Stimulated activated CD8-positive, alpha-beta memory T cell treated with anti-CD3 and anti-CD28 coated beads, Interleukin-2, amount 100 ng/mL, for 1 hour (primary cell): ENCODE measurements around the gene TAF12.
"Not testable (repeated sequence)": the region's sequence is repeated elsewhere in the genome, so short reads cannot be mapped to it uniquely, and the experiment has no call there.

ENCODE experiments used
- DNase-seq, 2 donors: peaks; one replicate each; pipeline ENCODE4 v3.0.0-alpha.2; 2020; ENCODE audit warnings: low read depth in 2 of 2

TAF12 gene, protein sequence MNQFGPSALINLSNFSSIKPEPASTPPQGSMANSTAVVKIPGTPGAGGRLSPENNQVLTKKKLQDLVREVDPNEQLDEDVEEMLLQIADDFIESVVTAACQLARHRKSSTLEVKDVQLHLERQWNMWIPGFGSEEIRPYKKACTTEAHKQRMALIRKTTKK

DNA sequence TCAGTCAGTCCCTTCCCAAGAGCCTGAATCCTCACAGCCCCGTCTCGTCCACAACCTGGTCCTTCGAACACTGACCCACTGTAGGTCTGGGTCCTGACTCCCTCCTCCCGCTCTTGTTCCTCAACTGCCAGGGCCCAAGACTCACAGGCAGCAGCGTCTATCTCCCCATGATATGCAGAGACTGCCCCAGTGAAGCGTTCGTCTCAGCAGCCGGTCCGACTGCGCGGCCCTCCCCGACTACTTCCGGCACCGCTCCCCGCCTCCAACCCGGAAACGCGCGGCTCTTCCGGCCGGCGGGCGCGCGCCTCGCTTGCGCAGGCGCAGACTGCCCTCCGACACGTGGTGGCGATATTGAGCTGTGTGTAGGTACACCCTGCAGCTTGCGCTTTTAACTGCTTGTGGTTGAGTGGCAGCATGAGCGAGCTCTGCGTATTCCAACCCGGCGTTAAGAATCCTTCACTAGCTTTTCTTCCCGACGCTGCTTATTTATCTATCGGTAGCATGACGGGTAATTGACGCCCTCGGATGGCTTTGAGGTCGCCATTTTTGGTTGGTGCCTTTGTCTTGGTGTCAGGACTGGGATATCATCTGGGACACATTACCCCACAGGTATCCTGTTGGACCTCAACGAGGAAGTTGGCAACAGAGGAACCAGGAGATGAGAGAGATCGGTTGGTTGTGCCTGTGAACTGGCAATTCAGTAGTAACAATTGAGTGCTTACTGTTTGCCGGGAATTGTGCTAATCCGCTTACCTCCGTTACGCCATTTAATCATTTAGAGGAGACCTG, at the start of gene TAF12:
Gene TAF12, minus strand, starts transcription at position 221 of the 789 bp plus-strand sequence. CDS start 20,986 bp downstream, outside the sequence.
- peak; percentile 86 to 88 for DNase-seq

DNA sequence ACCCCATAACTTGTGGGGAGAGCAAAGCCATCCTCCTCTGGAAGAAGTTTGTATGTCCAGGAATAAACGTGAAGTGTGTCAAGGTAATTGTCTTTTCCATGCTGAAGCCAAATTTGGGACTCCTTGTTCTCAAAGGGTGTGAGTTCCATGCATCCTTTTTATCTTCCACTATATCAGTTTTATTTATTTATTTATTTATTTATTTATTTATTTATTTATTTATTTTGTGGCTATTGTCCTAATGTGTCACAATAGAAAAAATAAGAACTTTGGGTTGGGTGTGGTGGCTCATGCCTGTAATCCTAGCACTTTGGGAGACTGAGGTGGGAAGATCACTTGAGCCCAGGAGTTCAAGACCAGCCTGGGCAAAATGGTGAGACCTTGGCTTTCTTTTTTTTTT, 48.8 kb upstream of the TAF12 start:
- not testable (repeated sequence) for DNase-seq

DNA sequence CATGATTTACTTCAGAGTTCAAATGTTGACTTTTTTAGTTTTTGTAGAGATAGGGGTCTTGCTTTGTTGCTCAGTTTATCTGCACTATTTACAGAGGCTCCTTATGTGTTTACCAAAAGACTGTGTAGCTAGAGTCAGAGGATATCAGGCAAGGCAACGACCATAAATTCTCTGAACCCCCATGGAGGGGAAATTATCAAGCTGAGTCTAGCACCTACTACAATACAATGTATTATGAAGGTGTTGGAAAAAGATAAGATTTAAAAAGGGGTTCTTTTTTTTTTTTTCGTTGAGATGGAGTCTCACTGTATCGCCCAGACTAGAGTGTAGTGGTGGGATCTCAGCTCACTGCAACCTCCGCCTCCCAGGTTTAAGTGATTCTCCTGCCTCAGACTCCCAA, 42.1 kb upstream of the TAF12 start:
- no peak for DNase-seq

DNA sequence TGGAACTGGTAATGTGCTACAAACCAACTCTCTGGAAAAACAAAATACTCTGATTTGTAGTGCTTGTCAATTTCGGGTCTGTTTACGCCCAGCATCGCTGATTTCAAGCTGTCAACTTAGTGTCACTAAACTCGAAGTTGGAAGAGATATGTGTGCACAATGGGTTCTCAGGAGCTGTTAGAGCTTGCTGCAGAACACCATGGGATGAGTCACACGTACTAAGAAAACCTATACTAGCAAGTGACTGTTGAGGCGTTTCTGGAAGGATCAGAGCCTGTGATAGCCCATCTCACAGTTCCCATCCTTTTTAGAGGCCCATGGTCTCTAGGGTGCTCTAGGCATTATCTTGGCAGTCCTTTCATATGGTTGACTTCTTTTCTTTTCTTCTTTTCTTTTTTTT, 40.0 kb upstream of the TAF12 start:
- no peak for DNase-seq

DNA sequence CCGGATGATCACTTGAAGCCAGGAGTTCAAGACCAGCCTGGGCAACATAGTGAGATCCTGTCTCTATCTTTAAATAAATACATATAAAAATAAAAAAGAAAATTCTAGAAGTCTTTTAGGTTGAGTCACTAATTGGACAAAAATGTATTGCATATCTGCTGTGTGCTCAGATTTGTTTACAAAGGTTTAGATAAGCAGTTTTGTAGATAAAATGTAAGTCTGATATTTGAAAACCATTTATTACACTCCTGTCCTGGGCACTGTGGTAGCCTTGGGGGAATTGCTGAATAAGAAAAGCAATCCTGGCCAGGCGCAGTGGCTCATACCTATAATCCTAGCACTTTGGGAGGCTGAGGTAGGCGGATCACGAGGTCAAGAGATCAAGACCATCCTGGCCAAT, 37.3 kb upstream of the TAF12 start:
- DNase-seq = no peak

DNA sequence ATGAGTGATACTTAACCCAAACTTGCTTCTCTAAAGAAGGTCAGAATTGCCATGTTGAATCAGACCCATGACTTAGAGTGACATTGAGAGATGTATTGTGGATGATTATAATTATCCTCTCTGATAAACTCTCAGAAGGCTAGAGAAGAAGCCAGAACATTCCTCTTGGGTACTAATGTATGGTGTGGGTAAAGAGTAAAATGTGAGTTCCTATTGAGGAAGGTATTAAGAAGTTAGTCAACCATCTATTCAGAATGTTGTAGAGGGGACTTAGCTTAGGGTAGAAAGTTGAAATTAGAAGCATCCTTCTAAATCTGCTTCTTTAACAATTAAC, 33.0 kb upstream of the TAF12 start:
- DNase-seq = no peak

DNA sequence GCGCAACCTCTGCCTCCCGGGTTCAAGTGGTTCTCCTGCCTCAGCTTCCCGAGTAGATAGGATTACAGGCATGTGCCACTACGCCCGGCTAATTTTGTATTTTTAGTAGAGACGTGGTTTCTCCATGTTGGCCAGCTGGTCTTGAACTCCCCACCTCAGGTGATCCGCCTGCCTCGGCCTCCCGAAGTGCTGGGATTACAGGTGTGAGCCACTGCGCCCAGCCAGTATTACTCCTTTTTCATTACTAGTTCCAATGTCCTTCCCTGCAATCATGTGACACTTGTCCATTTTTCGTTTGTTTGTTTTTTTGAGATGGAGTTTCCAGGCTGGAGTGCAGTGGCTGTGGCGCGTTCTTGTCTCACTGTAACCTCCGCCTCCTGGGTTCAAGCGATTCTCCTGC, 30.1 kb upstream of the TAF12 start:
- not testable (repeated sequence) for DNase-seq

DNA sequence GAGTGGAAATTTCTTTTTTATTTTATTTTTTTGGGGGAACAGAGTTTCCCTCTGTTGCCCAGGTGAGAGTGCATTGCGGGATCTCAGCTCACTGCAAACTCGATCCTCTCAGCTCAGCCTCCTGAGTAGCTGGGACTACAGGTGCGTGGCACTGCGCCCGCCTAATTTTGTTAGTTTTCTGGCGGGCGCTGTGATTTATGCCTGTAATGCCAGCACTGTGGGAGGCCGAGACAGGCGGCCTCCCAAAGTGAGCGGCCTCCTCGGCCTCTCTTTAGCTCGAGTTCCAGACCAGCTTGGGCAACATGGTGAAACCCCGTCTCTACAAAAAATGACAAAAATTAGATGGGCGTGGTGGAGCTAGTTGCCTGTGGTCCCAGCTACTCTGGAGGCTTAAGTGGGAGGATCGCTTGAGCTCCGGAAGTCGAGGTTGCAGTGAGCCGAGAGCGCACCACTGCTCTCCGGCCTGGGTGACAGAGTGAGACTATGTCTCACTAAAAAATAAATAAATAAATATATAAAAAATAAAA, 28.4 kb upstream of the TAF12 start:
- no peak for DNase-seq

DNA sequence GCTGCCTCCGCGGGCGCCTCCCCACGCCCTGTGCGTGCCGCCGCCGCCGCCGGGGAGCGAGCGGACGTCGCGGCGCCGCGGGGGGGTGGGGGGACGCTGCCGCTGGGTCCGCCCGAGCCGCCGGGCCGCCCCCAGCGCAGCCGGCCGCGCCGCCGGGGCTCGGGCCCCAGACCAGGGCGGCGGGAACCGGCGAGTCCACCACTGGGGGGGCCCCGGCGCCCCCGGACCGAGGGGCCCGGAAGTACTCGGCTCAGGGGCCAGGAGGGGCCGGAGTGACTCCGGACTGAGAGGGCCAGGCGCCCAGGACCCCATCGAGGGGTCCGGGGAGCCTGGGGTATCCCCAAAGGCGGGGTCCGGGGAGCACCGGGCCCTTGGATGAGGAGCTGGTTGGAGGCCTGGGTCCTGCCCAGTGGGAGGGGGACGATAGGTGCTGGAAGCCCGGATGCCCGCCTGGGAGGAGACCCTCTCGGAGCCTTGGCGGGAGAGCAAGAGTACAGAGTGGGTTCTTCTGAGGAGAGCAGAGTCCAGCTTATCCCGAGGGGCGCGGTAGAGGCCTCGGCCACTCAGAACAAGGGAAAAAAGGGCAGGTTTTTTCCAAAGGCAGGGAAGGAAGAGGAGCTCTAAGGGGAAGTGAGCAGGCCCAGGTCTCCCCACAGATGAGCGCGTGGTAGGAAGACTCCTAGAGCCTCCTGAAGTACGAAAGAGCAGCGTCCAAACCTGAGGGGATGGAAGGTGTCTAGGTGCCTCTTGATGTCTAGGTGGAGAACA, 26.3 kb upstream of the TAF12 start:
- DNase-seq = peak; percentile 12 to 31

DNA sequence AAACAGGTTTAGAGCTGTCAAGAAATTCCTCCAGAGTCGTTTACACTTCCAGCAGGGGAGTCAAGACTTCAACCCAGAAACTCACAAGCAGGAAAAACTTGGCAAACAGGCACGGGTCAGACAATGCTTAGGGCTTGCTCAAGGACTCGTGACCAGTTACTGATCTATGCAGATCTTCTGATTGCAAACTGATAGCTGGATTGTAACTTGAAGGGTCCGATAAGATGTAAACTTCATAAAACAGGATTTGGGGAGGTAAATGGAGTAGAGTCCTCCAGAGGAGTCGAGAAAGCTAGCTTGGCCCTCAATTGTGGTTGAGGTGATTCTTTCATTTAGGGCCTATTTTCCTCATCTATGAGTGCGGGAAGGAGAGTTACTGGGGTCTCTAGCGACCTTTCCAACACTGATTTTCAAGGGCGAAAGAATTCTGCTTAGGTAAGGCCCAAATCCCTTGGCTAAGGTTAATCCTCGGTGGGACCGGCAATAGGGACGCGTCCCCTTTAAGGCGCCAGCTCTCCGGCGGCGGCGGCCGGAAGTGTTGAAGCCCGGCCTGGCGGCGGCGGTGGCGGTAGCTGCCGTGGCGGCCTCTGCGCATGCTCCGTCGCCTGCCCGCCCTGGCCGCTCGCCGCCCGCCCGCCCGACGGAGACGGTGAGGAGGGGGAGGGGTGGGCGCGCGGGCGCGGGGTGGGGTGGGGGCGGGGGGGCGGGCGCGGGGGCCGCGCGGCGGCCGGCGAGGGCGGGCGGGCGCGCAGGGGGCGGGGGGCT, 25.5 kb upstream of the TAF12 start, which contains the start of gene GMEB1:
Gene GMEB1, plus strand, starts transcription at position 594 of the 765 bp plus-strand sequence. CDS start 14,829 bp downstream, outside the sequence.
- peak; percentile 64 to 80 for DNase-seq

DNA sequence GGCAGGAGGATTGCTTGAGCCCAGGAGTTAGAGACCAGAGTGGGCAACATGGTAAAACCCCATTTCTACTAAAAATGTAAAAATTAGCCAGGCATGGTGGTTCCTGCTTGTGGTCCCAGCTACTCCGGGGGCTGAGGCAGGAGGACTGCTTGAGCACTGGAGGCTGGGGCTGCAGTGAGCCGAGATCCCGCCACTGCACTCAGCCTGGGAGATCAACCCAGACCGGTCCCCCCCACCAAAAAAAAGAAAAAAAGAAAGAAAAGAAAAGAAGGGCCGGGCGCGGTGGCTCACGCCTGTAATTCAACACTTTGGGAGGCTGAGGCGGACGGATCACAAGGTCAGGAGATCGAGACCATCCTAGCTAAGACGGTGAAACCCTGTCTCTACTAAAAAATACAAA, 23.9 kb upstream of the TAF12 start:
- DNase-seq = no peak

DNA sequence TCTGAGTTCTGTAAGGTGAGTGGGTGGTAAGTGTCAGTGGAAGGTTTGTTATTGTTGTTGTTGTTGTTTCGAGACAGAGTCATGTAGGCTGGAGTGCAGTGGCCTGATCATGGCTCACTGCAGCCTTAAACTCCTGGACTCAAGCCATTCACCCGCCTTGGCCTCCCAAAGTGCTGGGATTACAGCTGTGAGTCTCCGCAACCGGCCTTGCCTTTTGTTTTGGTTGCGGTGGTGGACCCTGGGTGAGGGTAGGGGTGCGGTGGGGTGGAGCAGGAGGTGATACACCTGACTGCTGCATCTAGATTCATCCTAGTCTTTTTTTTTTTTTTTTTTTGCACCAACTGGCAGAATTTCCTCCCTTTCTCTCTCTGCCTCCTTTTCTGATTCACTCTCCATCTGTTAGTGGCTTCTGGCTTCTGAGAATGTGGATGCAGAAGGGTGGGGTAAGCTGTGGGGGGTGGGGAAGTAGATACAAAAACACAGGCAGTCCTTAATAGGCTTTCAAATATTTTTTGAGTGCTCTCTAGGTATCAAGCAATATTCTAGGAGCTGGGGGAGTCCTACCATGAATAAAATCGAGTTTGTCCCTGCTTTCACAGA, 21.1 kb upstream of the TAF12 start:
- no peak for DNase-seq

DNA sequence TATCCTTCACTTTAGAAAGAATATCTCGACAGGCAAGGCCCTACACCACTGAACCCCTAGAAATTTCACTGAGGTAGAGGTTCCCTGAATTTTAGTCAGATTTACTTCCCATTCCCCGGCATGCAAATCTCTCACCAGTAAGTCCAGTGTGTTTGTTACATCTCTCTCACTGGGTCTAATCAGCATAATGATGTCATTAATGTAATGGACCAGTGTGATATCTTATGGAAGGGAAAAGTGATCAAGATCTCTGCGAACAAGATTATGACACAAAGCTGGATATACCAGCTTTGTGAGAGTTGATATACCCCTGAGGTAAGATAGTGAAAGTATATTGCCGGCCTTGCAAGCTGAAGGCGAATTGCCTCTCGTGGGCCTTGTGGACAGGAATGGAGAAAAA, 13.5 kb upstream of the TAF12 start:
- no peak for DNase-seq

DNA sequence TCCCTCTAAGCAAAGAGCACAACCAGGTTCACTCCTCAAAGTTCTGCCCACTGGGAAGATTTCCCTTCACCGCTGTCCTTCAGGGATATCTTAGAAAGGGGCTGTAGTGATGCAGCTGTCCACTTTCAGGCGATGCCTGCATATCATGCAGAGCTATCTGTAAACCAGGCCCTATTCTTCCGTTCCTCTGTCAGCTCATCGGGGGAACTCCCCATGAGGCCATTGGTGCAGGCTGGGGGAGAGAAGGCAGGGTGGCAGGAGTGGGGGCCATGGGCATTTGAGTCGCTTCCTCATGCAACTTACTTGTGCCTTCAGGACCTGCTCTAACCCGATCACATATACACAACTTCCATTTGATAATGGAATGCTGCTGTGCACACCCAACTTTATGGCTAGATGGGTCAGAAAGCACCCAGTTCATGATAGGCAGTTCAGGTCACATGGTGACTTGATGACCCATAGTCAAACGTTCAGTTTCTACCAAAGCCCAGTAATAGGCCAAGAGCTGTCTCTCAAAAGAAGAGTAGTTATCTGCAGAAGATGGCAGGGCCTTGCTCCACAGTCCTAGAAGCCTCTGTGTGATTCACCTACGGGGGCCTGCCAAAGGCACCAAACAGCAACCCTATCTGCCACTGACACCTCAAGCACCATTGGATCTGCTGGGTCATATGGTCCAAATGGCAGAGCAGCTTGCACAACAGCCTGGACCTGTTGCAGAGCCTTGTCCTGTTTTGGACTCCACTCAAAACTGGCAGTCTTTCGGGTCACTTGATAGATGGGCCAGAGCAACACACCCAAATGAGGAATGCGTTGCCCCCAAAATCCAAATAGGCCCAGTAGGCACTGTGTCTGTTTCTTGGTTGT, 12.8 kb upstream of the TAF12 start:
- DNase-seq = not testable (repeated sequence)

DNA sequence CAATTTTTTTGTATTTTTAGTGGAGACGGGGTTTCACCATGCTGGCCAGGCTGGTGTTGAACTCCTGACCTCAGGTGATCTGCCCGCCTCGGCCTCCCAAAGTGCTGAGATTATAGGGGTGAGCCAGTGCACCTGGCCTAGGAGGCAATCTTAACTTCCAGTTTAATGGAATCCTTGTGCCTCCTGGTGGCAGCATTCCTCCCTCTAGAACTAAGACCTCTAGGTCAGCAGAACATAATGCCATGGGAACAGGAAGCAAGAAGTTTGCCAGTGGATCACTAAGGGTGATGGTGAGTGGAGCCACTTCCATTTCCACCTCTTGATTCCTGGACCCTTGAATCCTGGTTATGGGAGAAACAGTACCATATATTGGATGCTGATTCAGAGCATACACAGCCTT, 11.0 kb upstream of the TAF12 start:
- DNase-seq = not testable (repeated sequence)

DNA sequence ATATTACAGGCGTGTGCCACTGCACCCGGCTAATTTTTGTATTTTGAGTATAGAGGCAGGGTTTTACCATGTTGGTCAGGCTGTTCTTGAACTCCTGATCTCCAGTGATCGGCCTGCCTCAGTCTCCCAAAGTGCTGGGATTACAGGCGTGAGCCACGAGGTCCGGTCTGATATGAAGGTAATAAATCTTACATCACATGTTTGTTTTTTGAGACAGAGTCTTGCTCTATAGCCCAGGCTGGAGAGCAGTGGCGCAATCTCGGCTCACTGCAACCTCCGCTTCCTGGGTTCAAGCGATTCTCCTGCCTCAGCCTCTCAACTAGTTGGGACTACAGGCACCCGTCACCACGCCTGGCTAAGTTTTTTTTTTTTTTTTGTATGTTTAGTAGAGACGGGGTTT, 10.2 kb upstream of the TAF12 start:
- DNase-seq = not testable (repeated sequence)

DNA sequence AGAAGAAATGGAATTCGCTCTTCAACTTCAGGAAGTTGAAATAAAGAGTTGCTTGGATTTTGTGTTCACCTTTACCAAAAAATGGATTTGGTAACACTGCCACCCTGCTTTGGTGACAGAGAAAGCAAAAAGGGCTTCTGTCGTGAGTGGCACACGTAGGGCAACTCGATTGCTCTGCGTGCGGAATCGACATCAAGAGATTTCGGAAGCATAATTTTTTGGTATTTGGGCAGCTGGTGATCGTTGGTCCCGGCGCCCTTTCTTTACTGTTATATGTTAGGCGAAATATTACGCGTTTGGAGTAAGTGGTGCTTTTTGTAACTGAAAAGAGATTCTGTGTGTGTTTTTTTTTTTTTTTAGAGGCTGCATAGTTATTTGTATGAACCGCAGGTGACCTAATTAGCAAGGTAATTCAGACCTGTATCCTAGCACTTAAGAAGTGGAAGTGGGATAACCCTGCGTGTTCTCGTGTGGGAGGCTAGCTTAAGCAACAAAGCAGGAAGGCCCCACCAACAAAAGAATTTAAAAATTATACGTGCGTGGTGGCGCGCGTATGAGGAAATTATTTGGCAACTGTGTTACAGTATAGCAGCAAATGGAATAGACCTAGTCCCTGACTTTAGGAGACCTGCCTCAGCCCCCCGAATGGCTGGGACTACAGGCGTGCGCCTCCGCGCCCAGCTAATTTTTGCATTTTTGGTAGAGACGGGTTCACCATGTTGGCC, 5.8 kb upstream of the TAF12 start, which contains the start of gene RNU11:
Gene RNU11, plus strand, starts transcription at position 127 of the 725 bp plus-strand sequence.
- peak; percentile 75 to 76 for DNase-seq

DNA sequence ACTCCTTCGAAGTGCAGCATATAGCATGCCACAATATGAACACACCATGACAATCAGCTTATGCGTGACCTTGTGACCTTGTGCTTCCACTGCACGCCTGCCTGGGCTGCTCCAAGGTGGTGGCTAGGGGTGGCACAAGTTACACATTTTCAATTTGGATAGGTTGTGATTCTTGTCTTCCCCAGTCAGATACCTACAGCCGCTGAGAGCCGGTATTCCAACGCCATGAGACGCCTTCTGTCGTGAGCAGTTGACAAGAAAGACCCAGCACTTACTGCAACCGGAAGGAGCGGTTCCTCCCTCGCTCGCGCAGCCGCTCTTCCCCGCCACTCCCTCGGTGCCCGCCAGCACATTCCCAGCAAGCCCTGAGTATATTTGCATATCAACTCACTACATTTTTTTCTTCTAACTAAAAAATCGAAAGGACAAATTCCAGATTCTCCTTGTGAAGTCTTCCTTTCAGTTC, 5.2 kb upstream of the TAF12 start:
- DNase-seq = peak; percentile 68 to 78

DNA sequence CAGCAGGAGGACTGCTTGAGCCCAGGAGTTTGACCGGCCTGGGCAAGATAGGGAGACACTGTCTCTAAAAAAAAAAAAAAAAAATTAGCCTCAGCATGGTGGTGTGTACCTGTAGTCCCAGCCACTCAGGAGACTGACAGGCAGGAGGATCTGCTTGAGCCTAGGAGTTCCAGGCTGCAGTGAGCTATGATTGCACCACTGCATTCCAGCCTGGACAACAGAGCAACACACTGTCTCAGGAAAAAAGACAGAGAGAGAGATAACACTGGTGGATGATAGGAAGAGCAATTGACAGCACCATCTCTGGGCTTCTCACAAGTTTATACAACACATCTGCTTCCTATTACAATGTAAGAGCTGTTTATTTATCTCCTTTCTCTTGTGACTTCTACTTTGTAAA, 3.2 kb upstream of the TAF12 start:
- no peak for DNase-seq
